H1 (cell line): Measurements from ENCODE around the gene ZIC1. TPM values are rescaled to one million over a fixed set of nuclear protein-coding genes. Genes with fewer than 3 reads are reported as not detected.

Source experiments
- CTCF ChIA-PET: fragments of 300-600 bp; sonication (Branson Sonifier 250); formaldehyde crosslinking; loops from one replicate; lab custom pipeline; 2021; ENCODE audit not compliant: partially characterized antibody; lab: Charles Lee
- POLR2A ChIA-PET: fragments of 300-600 bp; sonication (Branson Sonifier 250); formaldehyde crosslinking; loops from one replicate; lab custom pipeline; 2021; ENCODE audit warnings: inconsistent platforms; ENCODE audit not compliant: partially characterized antibody; lab: Charles Lee
- DNase-seq, 2 experiments: peaks; one replicate each; pipeline versions ENCODE4 v3.0.0 to v3.0.0-alpha.2; 2010 to 2022; ENCODE audit warnings: low spot score in 2 of 2, low read depth in 1 of 2, mixed read lengths in 1 of 2
- FAIRE-seq: peaks from 2 replicates; lab custom pipeline; 2011; peaks lifted over from hg19 to GRCh38; lab: Jason Lieb, UNC
- H2AFZ ChIP-seq: 2 replicates; pipeline ENCODE4 v1.8.1; 2012; ENCODE audit warnings: low read length, inconsistent platforms
- H2AK5ac ChIP-seq: 2 replicates; pipeline ENCODE4 v1.6.1; 2013; ENCODE audit warnings: low read depth, low read length
- H2BK120ac ChIP-seq: replicated peaks from 2 replicates; pipeline ENCODE3; 2013; ENCODE audit warnings: low read depth, low read length, inconsistent platforms
- H2BK12ac ChIP-seq: 2 replicates; pipeline ENCODE4 v1.6.1; 2013; ENCODE audit warnings: low read depth, low read length
- H2BK15ac ChIP-seq: 2 replicates; pipeline ENCODE4 v1.6.1; 2013; ENCODE audit warnings: low read length
- H2BK20ac ChIP-seq: 2 replicates; pipeline ENCODE4 v1.6.1; 2013; ENCODE audit warnings: low read length
- H2BK5ac ChIP-seq: 2 replicates; pipeline ENCODE4 v1.6.1; 2013; ENCODE audit warnings: low read depth, low read length
- H3K14ac ChIP-seq: 2 replicates; pipeline ENCODE4 v1.6.1; 2013; ENCODE audit warnings: inconsistent platforms; ENCODE audit not compliant: insufficient read length
- H3K18ac ChIP-seq: 2 replicates; pipeline ENCODE4 v1.6.1; 2013; ENCODE audit warnings: low read length; ENCODE audit errors: extremely low read depth
- H3K23ac ChIP-seq: 2 replicates; pipeline ENCODE4 v1.6.1; 2013; ENCODE audit warnings: inconsistent platforms; ENCODE audit not compliant: insufficient read length
- H3K23me2 ChIP-seq: 2 replicates; pipeline ENCODE4 v1.6.1; 2013; ENCODE audit warnings: low read depth, low read length
- H3K27ac ChIP-seq: 2 replicates; pipeline ENCODE4 v1.6.1; 2011; ENCODE audit warnings: low read depth, low read length, inconsistent platforms
- H3K27me3 ChIP-seq, 4 experiments: replicated peaks in 1 of 4; 1 replicate in 1 of 4; 2 replicates in 3 of 4; pipeline versions ENCODE4 v1.6.1 to v1.8.1; 2011 to 2013; ENCODE audit warnings: low read length in 3 of 4, mild to moderate bottlenecking in 3 of 4, inconsistent platforms in 2 of 4, mixed read lengths in 2 of 4, moderate library complexity in 1 of 4; ENCODE audit not compliant: control insufficient read depth in 3 of 4, insufficient read depth in 3 of 4; ENCODE audit errors: extremely low read depth in 1 of 4
- H3K36me3 ChIP-seq, 4 experiments: 2 replicates each; pipeline versions ENCODE4 v1.6.1 to v1.8.1; 2011 to 2013; ENCODE audit warnings: mild to moderate bottlenecking in 4 of 4, low read length in 3 of 4, moderate library complexity in 2 of 4, control low read depth in 1 of 4, inconsistent platforms in 1 of 4; ENCODE audit not compliant: insufficient read depth in 4 of 4, control insufficient read depth in 2 of 4
- H3K4ac ChIP-seq: replicated peaks from 2 replicates; pipeline ENCODE3; 2013; ENCODE audit warnings: low read length, low read depth, mixed read lengths, inconsistent platforms; ENCODE audit not compliant: insufficient read length
- H3K4me1 ChIP-seq, 4 experiments: replicated peaks in 1 of 4; 1 replicate in 1 of 4; 2 replicates in 3 of 4; pipeline versions ENCODE4 v1.6.1 to v1.8.1; 2011 to 2013; ENCODE audit warnings: low read length in 3 of 4, inconsistent platforms in 2 of 4, mixed read lengths in 1 of 4; ENCODE audit not compliant: insufficient read depth in 4 of 4, control insufficient read depth in 3 of 4
- H3K4me2 ChIP-seq, 2 experiments: 2 replicates each; pipeline versions ENCODE4 v1.6.1 to v1.8.1; 2011 to 2013; ENCODE audit warnings: low read depth in 2 of 2, low read length in 2 of 2, control low read depth in 1 of 2, inconsistent platforms in 1 of 2, mild to moderate bottlenecking in 1 of 2; ENCODE audit not compliant: insufficient read depth in 1 of 2
- H3K4me3 ChIP-seq, 4 experiments: fragments of 200-600, 300-600 bp in 1 of 4; sonication (generic), shearing (Covaris generic), sonication (Bioruptor Twin) in 1 of 4; 2 replicates each; pipeline versions ENCODE4 v1.5.1 to v1.8.1; 2011 to 2016; ENCODE audit warnings: low read length in 4 of 4, low read depth in 3 of 4, control low read depth in 2 of 4, inconsistent platforms in 2 of 4, mild to moderate bottlenecking in 2 of 4, mixed read lengths in 1 of 4, moderate library complexity in 1 of 4; ENCODE audit not compliant: insufficient read depth in 2 of 4; ENCODE audit errors: extremely low read depth in 1 of 4
- H3K56ac ChIP-seq: replicated peaks from 2 replicates; pipeline ENCODE3; 2013; ENCODE audit warnings: low read depth, mild to moderate bottlenecking, mixed read lengths, low read length, inconsistent platforms; ENCODE audit not compliant: insufficient read length
- H3K79me1 ChIP-seq: 2 replicates; pipeline ENCODE4 v1.6.1; 2013; ENCODE audit warnings: low read depth, low read length, control low read depth
- H3K79me2 ChIP-seq, 2 experiments: 2 replicates each; pipeline versions ENCODE4 v1.6.1 to v1.8.1; 2012 to 2013; ENCODE audit warnings: low read length in 2 of 2, mild to moderate bottlenecking in 2 of 2, inconsistent platforms in 1 of 2; ENCODE audit not compliant: insufficient read depth in 2 of 2, control insufficient read depth in 1 of 2
- H3K9ac ChIP-seq, 4 experiments: replicated peaks in 1 of 4; 1 replicate in 1 of 4; 2 replicates in 3 of 4; pipeline versions ENCODE4 v1.6.1 to v1.8.1; 2011 to 2013; ENCODE audit warnings: low read depth in 3 of 4, low read length in 3 of 4, control low read depth in 2 of 4, mild to moderate bottlenecking in 2 of 4, moderate library complexity in 2 of 4, inconsistent platforms in 1 of 4; ENCODE audit errors: extremely low read depth in 1 of 4
- H3K9me3 ChIP-seq, 2 experiments: 2 replicates each; pipeline versions ENCODE4 v1.6.1 to v1.8.1; 2012 to 2013; ENCODE audit warnings: mild to moderate bottlenecking in 2 of 2, moderate library complexity in 2 of 2, control low read depth in 1 of 2, inconsistent platforms in 1 of 2, low read depth in 1 of 2, low read length in 1 of 2, mixed read lengths in 1 of 2; ENCODE audit not compliant: insufficient read depth in 2 of 2
- H4K20me1 ChIP-seq, 2 experiments: replicated peaks in 1 of 2; 2 replicates each; pipeline versions ENCODE3 to v1.8.1; 2011 to 2013; ENCODE audit warnings: inconsistent platforms in 2 of 2, low read length in 2 of 2, mild to moderate bottlenecking in 1 of 2; ENCODE audit not compliant: insufficient read depth in 2 of 2, control insufficient read depth in 1 of 2
- H4K5ac ChIP-seq: 2 replicates; pipeline ENCODE4 v1.6.1; 2013; ENCODE audit warnings: low read length, low read depth, mixed read lengths, inconsistent platforms; ENCODE audit not compliant: insufficient read length
- H4K8ac ChIP-seq: 2 replicates; pipeline ENCODE4 v1.8.0; 2013; ENCODE audit warnings: mild to moderate bottlenecking, moderate library complexity, low read length, inconsistent platforms; ENCODE audit not compliant: insufficient read depth; ENCODE audit errors: extremely low read depth
- H4K91ac ChIP-seq: replicated peaks from 2 replicates; pipeline ENCODE3; 2013; ENCODE audit warnings: low read length, mixed read lengths, inconsistent platforms; ENCODE audit not compliant: insufficient read length
- WGBS, 2 experiments: shearing (Covaris generic) in 1 of 2; methylation state at CpG; one replicate each; pipeline versions ENCODE4 v1.1.6 to v1.1.7; 2013 to 2015; ENCODE audit warnings: low lambda C conversion rate in 2 of 2, mixed read lengths in 2 of 2, inconsistent platforms in 1 of 2, low coverage in 1 of 2, missing lambda C conversion rate in 1 of 2; ENCODE audit not compliant: insufficient replicate concordance in 2 of 2, insufficient coverage in 1 of 2, insufficient read length in 1 of 2; ENCODE audit errors: extremely low coverage in 1 of 2, missing lambda C conversion rate in 1 of 2; 5-methylcytosine and 5-hydroxymethylcytosine counted together
- polyA plus RNA-seq, 7 experiments: library from polyadenylated mRNA; depleted of rRNA in 3 of 7; stranded (reverse) in 5 of 7; unstranded in 2 of 7; fragments of >200 nt in 5 of 7; fragments of 200-250 nt in 2 of 7; gene quantifications; 1 replicate in 5 of 7; 2 replicates in 1 of 7; 4 replicates in 1 of 7; pipeline versions ENCODE4 v1.2.1 to v1.2.3, GENCODE V29; 2011 to 2013; ENCODE audit warnings: missing spikeins in 2 of 7, mixed read lengths in 2 of 7
- total RNA-seq: library from RNA; stranded (reverse); fragmentation: NEBNext Ultra II Directional; extraction: Animal tissue kit (Norgen Biotek cat#: 25700); gene quantifications from 2 replicates; pipeline ENCODE4 v1.2.1, GENCODE V29; 2021

Gene ZIC1
- total and polyA plus RNA-seq, 2 of the 8 experiments (the other 6 are each of a cell fraction or from before 2014, with no cell fraction given), result 0.80 to 2.2 TPM

DNA sequence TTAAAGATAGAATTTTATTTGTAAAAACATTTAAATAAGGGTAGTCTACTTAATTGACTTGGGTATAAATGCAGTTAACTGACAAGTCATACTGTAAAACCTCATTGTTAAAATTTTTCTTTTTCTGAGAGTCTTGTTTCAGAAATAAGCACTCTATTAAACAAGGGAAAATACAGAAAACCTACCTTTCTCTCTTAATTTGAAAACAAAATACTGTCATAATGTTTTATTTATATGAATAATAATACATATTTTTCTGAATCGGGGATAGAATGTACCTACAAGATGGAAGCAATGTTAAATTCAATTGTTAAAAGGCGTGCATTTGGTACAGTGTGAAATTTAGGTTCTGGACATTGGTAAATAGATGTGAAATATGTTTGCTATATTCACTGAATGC lies 17.8 kb downstream of the ZIC1 start:
- no peak overlapping the region for H3K23ac ChIP-seq
- no peak overlapping the region for H4K8ac ChIP-seq
- no peak overlapping the region for H3K14ac ChIP-seq
- H3K27me3 ChIP-seq, result peaks cover 31 to 47% (median 36%) of the 10 kb centered on the region in 4 experiments; a peak in 6 of 7 replicates
- H4K20me1 ChIP-seq, result peaks cover 0 to 3% of the 10 kb centered on the region in 2 experiments
- no peak overlapping the region for H2BK12ac ChIP-seq
- H2AFZ ChIP-seq, result no peak overlapping the region
- no peaks in the 10 kb centered on the region for H3K79me1 ChIP-seq
- H2AK5ac ChIP-seq, result no peak overlapping the region
- no peaks in the 10 kb centered on the region for H3K36me3 ChIP-seq
- no peak overlapping the region for H3K27ac ChIP-seq
- no peak overlapping the region for H3K56ac ChIP-seq
- no peaks in the 10 kb centered on the region for H3K9me3 ChIP-seq
- H3K4me2 ChIP-seq, result no peak overlapping the region
- H4K91ac ChIP-seq, result no peak overlapping the region
- no peak overlapping the region for H2BK120ac ChIP-seq
- H3K23me2 ChIP-seq, result no peaks in the 10 kb centered on the region; the same call in 1 of the 2 replicates
- H3K9ac ChIP-seq, result no peak overlapping the region
- no peak overlapping the region for H2BK15ac ChIP-seq
- H3K4me3 ChIP-seq, result no peak overlapping the region
- no peak overlapping the region for H3K18ac ChIP-seq
- FAIRE-seq, result no peak
- no peaks in the 10 kb centered on the region for H3K79me2 ChIP-seq
- no peak overlapping the region for H2BK20ac ChIP-seq
- 93% methylated on average over 2 of the region's 2 CpGs; no CpG with 5 or more reads in 1 of the 2 experiments for WGBS, 2 experiments
- CTCF ChIA-PET, result interaction anchor here (17.2 kb wide), 1 partner anchor 33 kb away, joined by 485 read pairs; the partner anchor contains the start of gene ZIC4
- DNase-seq, result no peak
- H2BK5ac ChIP-seq, result no peak overlapping the region
- POLR2A ChIA-PET, result no interaction called here
- no peak overlapping the region for H4K5ac ChIP-seq
- H3K4ac ChIP-seq, result no peak overlapping the region
- peaks cover 3 to 17% (median 5%) of the 10 kb centered on the region in 4 experiments for H3K4me1 ChIP-seq
